ENCODE results near the gene MRPS26.

MRPS26 gene

DNA sequence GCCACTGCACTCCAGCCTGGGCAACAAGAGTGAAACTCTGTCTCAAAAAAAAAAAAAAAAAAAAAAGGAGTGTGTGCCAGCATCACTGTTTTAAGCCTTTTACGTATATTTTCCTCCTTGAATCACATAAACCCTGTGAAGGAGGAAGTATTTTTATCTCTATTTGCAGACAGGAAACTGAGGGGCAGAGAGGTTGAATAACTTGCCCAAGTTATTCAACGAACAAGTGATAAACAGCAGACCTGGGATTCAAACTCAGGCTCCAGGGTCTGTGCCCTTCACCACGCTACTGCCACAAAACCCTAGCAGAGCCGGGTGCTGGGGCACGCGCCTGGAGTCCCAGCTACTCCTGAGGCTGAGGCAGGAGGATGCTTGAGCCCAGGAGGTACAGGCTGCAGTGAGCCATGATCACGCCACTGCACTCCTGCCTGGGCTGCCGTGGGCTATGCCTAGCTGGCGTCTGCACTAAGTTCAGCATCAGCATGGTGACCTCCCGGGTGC is 48.1 kb downstream of the MRPS26 start:
- DNase-seq (ENCODE audit: low read depth, low spot score) = peak; percentile 88
- H3K4me3 ChIP-seq (ENCODE audit: low read length) = no peak overlapping the region

GRCh38 chr20:3094848-3095629 is 49.2 kb downstream of the MRPS26 start:
- no peak for DNase-seq (ENCODE audit: low read depth, low spot score)
- H3K4me3 ChIP-seq (ENCODE audit: low read length) = no peak overlapping the region
